ENCODE measurements around the gene LRRFIP1.

LRRFIP1 gene

GRCh38 chr2:237643582-237644380, 16.4 kb downstream of the LRRFIP1 start:
- Histone ChIP-seq H3K27me3 (ENCODE audit: control insufficient read depth, insufficient read depth, low read length) (no peaks in the 10 kb centered on the region), H3K9ac (ENCODE audit: low read length) (no peak overlapping the region), H3K9me3 (ENCODE audit: control insufficient read depth, insufficient read depth, low read depth, low read length) (no peaks in the 10 kb centered on the region), H3K27ac (ENCODE audit: low read depth, low read length) (no peak overlapping the region), H3K4me1 (ENCODE audit: control insufficient read depth, insufficient read depth, low read length) (no peaks in the 10 kb centered on the region), H3K4me3 (ENCODE audit: low read depth, low read length) (no peak overlapping the region), H3K36me3 (ENCODE audit: control insufficient read depth, insufficient read depth, low read length) (peaks cover 15% of the 10 kb centered on the region)

GRCh38 chr2:237644381-237644703, 17.0 kb downstream of the LRRFIP1 start:
- H3K36me3 ChIP-seq (ENCODE audit: control insufficient read depth, insufficient read depth, low read length): peaks cover 15% of the 10 kb centered on the region
- no peaks in the 10 kb centered on the region for H3K9me3 ChIP-seq (ENCODE audit: control insufficient read depth, insufficient read depth, low read depth, low read length)
- H3K27ac ChIP-seq (ENCODE audit: low read depth, low read length): no peak overlapping the region
- H3K4me3 ChIP-seq (ENCODE audit: low read depth, low read length): no peak overlapping the region
- H3K9ac ChIP-seq (ENCODE audit: low read length): no peak overlapping the region
- H3K27me3 ChIP-seq (ENCODE audit: control insufficient read depth, insufficient read depth, low read length): no peaks in the 10 kb centered on the region
- no peaks in the 10 kb centered on the region for H3K4me1 ChIP-seq (ENCODE audit: control insufficient read depth, insufficient read depth, low read length)

DNA sequence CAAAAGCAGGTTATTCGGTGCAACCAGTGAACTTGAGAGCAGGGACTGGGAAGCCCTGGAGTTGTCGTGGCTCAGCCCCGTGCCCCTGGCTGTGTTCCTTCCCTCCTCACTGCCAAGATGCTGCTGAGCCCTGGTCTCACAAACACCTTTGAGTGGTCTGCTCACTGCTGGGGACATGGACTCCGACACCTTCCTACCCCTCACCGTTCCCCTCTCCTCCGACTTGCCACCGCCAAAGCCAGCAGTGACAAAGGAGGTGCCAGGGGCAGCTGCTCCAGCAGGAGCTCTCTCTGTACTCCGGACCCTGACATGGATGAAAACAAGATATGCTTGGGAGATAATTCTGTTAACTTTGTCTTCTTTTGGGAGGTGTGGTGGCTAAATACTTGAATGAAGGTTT, 17.9 kb downstream of the LRRFIP1 start:
- Histone ChIP-seq H3K27ac (ENCODE audit: low read depth, low read length) (no peak overlapping the region), H3K4me1 (ENCODE audit: control insufficient read depth, insufficient read depth, low read length) (no peaks in the 10 kb centered on the region), H3K36me3 (ENCODE audit: control insufficient read depth, insufficient read depth, low read length) (peaks cover 21% of the 10 kb centered on the region), H3K27me3 (ENCODE audit: control insufficient read depth, insufficient read depth, low read length) (no peaks in the 10 kb centered on the region), H3K9ac (ENCODE audit: low read length) (no peak overlapping the region), H3K9me3 (ENCODE audit: control insufficient read depth, insufficient read depth, low read depth, low read length) (no peaks in the 10 kb centered on the region), H3K4me3 (ENCODE audit: low read depth, low read length) (no peak overlapping the region)

- Histone ChIP-seq H3K9me3 (ENCODE audit: control insufficient read depth, insufficient read depth, low read depth, low read length) (peaks cover 7% of the 10 kb centered on the region; the same call in 1 of the 2 replicates), H3K36me3 (ENCODE audit: control insufficient read depth, insufficient read depth, low read length) (peaks cover 30% of the 10 kb centered on the region), H3K27me3 (ENCODE audit: control insufficient read depth, insufficient read depth, low read length) (no peaks in the 10 kb centered on the region), H3K27ac (ENCODE audit: low read depth, low read length) (no peak overlapping the region), H3K4me1 (ENCODE audit: control insufficient read depth, insufficient read depth, low read length) (no peaks in the 10 kb centered on the region), H3K4me3 (ENCODE audit: low read depth, low read length) (no peak overlapping the region), H3K9ac (ENCODE audit: low read length) (no peak overlapping the region)
These were observed 20.0 kb downstream of the LRRFIP1 start for GRCh38 chr2:237647176-237648015.

DNA sequence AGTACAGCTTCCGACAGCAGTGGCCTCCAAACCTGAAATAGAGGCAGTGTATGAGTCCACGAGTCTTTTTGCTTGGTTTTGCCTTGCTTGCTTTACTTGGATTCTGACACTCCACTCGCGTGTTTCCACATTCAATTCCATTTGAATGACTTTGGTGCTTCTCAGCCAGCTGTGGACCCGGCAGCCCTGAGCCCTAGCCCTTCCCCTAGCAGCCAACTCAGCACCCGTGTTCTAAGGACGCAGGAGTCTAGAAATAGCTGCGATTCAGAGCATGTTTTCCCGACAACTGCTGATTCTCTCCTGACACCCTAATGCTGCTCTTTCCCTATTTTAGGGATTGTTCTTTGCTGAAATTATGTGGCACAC, 20.6 kb downstream of the LRRFIP1 start:
- peaks cover 33% of the 10 kb centered on the region for H3K36me3 ChIP-seq (ENCODE audit: control insufficient read depth, insufficient read depth, low read length)
- H3K9ac ChIP-seq (ENCODE audit: low read length): no peak overlapping the region
- no peak overlapping the region for H3K4me3 ChIP-seq (ENCODE audit: low read depth, low read length)
- peaks cover 11% of the 10 kb centered on the region; the same call in 1 of the 2 replicates for H3K9me3 ChIP-seq (ENCODE audit: control insufficient read depth, insufficient read depth, low read depth, low read length)
- H3K4me1 ChIP-seq (ENCODE audit: control insufficient read depth, insufficient read depth, low read length): no peaks in the 10 kb centered on the region
- no peaks in the 10 kb centered on the region for H3K27me3 ChIP-seq (ENCODE audit: control insufficient read depth, insufficient read depth, low read length)
- H3K27ac ChIP-seq (ENCODE audit: low read depth, low read length): no peak overlapping the region

DNA sequence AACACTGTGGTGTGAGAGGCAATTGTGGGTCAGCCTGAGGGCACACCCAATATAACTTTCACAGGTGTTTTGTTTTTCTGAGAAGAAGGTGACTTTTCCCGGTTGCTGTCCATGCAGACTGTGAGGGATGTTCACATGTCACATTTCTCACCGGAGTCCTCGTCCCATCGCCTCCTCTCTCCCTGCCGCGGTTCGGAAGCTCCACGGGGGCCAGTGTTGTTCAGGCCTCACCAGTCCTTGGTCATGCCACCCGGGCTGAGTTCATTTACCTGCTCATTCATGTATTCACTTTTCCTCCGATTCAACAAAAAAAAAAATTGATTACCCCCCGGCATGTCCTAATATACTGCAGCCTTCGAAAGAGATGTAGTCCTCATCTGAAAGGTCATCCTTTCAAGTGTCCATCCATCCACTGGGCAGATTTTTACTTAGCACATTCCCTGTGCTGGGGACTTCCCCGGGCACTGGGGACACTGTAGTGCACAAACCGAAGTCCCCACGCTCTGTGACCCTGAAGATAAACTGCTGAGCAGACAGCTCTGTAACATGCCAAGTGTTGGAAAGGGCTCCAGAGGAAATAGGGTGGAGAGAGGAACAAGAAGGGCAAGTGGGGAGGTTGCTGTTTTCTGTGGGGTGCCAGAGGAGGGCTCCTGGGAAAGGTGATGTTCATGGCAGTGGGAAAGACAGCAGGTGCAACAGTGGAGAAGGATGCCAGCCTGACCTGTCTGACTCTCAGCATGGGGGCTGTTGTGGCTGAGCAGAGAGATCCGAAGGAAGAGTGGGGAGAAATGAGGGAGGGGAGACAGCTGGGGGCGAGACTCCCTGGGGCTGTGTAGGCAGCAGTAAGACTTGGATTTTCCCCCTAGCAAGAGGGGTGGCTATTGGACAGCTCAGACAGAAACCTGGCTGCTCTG, 22.4 kb downstream of the LRRFIP1 start:
- Histone ChIP-seq H3K27me3 (ENCODE audit: control insufficient read depth, insufficient read depth, low read length) (no peaks in the 10 kb centered on the region), H3K36me3 (ENCODE audit: control insufficient read depth, insufficient read depth, low read length) (peaks cover 33% of the 10 kb centered on the region), H3K4me1 (ENCODE audit: control insufficient read depth, insufficient read depth, low read length) (no peaks in the 10 kb centered on the region), H3K9ac (ENCODE audit: low read length) (no peak overlapping the region), H3K4me3 (ENCODE audit: low read depth, low read length) (no peak overlapping the region), H3K27ac (ENCODE audit: low read depth, low read length) (no peak overlapping the region), H3K9me3 (ENCODE audit: control insufficient read depth, insufficient read depth, low read depth, low read length) (peaks cover 11% of the 10 kb centered on the region; the same call in 1 of the 2 replicates)

DNA sequence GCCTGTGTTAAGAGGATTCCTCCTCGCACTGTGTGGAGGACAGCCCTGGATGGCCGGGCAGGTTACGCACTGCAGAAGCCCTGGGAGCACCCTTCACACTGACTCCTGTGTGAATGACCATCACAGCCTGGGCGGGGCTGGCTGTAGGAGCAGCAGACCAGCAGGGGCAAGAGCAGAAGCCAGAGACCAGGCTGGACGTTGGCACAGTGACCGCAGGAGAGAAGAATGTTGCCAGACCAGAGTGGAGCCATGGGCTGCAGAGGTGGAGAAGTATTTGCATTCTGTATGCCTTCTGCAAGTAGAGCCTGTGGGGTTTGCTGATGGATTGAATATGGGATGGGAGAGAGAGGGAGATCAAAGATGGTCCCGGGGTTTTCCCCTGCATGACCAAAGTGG, 23.1 kb downstream of the LRRFIP1 start:
- Histone ChIP-seq H3K4me3 (ENCODE audit: low read depth, low read length) (no peak overlapping the region), H3K9ac (ENCODE audit: low read length) (no peak overlapping the region), H3K4me1 (ENCODE audit: control insufficient read depth, insufficient read depth, low read length) (no peaks in the 10 kb centered on the region), H3K36me3 (ENCODE audit: control insufficient read depth, insufficient read depth, low read length) (peaks cover 26% of the 10 kb centered on the region), H3K27ac (ENCODE audit: low read depth, low read length) (no peak overlapping the region), H3K9me3 (ENCODE audit: control insufficient read depth, insufficient read depth, low read depth, low read length) (peaks cover 11% of the 10 kb centered on the region; the same call in 1 of the 2 replicates), H3K27me3 (ENCODE audit: control insufficient read depth, insufficient read depth, low read length) (no peaks in the 10 kb centered on the region)

GRCh38 chr2:237651761-237652160, 24.4 kb downstream of the LRRFIP1 start:
- Histone ChIP-seq H3K27ac (ENCODE audit: low read depth, low read length) (no peak overlapping the region), H3K9me3 (ENCODE audit: control insufficient read depth, insufficient read depth, low read depth, low read length) (peaks cover 11% of the 10 kb centered on the region; the same call in 1 of the 2 replicates), H3K9ac (ENCODE audit: low read length) (no peak overlapping the region), H3K27me3 (ENCODE audit: control insufficient read depth, insufficient read depth, low read length) (no peaks in the 10 kb centered on the region), H3K36me3 (ENCODE audit: control insufficient read depth, insufficient read depth, low read length) (peaks cover 24% of the 10 kb centered on the region), H3K4me3 (ENCODE audit: low read depth, low read length) (no peak overlapping the region), H3K4me1 (ENCODE audit: control insufficient read depth, insufficient read depth, low read length) (no peaks in the 10 kb centered on the region)

DNA sequence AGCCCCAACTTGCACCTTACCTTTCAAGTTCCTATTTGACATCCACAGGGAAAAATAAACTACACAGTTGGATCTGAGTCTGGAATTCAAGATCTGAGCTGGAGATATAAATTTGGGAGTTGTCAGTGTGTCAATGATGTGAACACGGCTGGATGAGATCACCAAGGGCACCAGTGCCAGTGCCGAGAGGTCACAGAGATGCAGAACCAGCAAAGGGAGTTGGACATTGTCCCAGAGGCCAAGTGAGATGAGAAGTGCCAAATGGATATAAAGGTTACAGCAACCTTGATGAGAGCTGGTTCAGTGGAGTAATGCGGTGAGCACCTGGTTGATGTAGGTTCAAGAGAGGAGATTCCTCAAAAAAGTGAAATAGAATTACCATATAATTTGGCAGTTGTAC, 24.8 kb downstream of the LRRFIP1 start:
- no peaks in the 10 kb centered on the region for H3K27me3 ChIP-seq (ENCODE audit: control insufficient read depth, insufficient read depth, low read length)
- no peak overlapping the region for H3K9ac ChIP-seq (ENCODE audit: low read length)
- peaks cover 14% of the 10 kb centered on the region for H3K9me3 ChIP-seq (ENCODE audit: control insufficient read depth, insufficient read depth, low read depth, low read length)
- H3K4me3 ChIP-seq (ENCODE audit: low read depth, low read length): no peak overlapping the region
- H3K4me1 ChIP-seq (ENCODE audit: control insufficient read depth, insufficient read depth, low read length): no peaks in the 10 kb centered on the region
- peaks cover 21% of the 10 kb centered on the region for H3K36me3 ChIP-seq (ENCODE audit: control insufficient read depth, insufficient read depth, low read length)
- no peak overlapping the region for H3K27ac ChIP-seq (ENCODE audit: low read depth, low read length)

DNA sequence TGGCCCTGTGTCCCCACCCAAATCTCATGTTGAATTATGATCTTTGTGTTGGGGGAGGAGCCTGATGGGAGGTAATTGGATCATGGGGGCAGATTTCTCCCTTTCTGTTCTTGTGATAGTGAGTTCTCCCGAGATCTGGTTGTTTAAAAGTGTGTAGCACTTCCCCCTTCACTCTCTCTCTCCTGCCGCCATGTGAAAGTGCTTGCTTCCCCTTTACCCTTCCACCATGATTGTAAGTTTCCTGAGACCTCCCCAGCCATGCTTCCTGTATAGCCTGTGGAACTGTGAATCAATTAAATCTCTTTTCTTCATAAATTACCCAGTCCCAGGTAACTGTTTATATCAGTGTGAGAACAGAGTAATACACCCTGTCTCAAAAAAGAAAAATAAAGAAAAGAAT, 25.5 kb downstream of the LRRFIP1 start:
- Histone ChIP-seq H3K9ac (ENCODE audit: low read length) (no peak overlapping the region), H3K27me3 (ENCODE audit: control insufficient read depth, insufficient read depth, low read length) (no peaks in the 10 kb centered on the region), H3K4me1 (ENCODE audit: control insufficient read depth, insufficient read depth, low read length) (no peaks in the 10 kb centered on the region), H3K9me3 (ENCODE audit: control insufficient read depth, insufficient read depth, low read depth, low read length) (peaks cover 14% of the 10 kb centered on the region), H3K4me3 (ENCODE audit: low read depth, low read length) (no peak overlapping the region), H3K27ac (ENCODE audit: low read depth, low read length) (no peak overlapping the region), H3K36me3 (ENCODE audit: control insufficient read depth, insufficient read depth, low read length) (peaks cover 21% of the 10 kb centered on the region)

Measured in HUES6 (cell line).